ENCODE data around the gene TLX1.

TLX1 gene

GRCh38 chr10:101130984-101131961, at the start of gene TLX1:
Gene TLX1 (plus strand): TSS chr10:101131300. CDS start chr10:101131542, 242 bp downstream.
- DNase-seq, result no peak

- DNase-seq, result no peak
Measured at GRCh38 chr10:101085846-101086245, 45.3 kb upstream of the TLX1 start.

GRCh38 chr10:101087376-101087775, 43.7 kb upstream of the TLX1 start:
- DNase-seq, result no peak

GRCh38 chr10:101087965-101088364, 43.1 kb upstream of the TLX1 start:
- no peak for DNase-seq

GRCh38 chr10:101089520-101090299, 41.4 kb upstream of the TLX1 start:
- no peak for DNase-seq

GRCh38 chr10:101090597-101090996, 40.5 kb upstream of the TLX1 start:
- no peak for DNase-seq

GRCh38 chr10:101091546-101092290, 39.4 kb upstream of the TLX1 start:
- no peak for DNase-seq

GRCh38 chr10:101092881-101093354, 38.2 kb upstream of the TLX1 start:
- DNase-seq, result no peak

GRCh38 chr10:101094121-101094879, 36.8 kb upstream of the TLX1 start:
- no peak for DNase-seq

GRCh38 chr10:101095004-101095403, 36.1 kb upstream of the TLX1 start:
- no peak for DNase-seq

- peak; percentile 79 for DNase-seq
Measured at GRCh38 chr10:101095550-101096213, 35.4 kb upstream of the TLX1 start.

GRCh38 chr10:101096378-101096777, 34.7 kb upstream of the TLX1 start:
- no peak for DNase-seq

GRCh38 chr10:101097881-101098280, 33.2 kb upstream of the TLX1 start:
- DNase-seq, result no peak

- no peak for DNase-seq
Measured at GRCh38 chr10:101099901-101100300, 31.2 kb upstream of the TLX1 start.

GRCh38 chr10:101101372-101101881, 29.7 kb upstream of the TLX1 start:
- no peak for DNase-seq

GRCh38 chr10:101103430-101103829, 27.7 kb upstream of the TLX1 start:
- no peak for DNase-seq

- DNase-seq, result no peak
Measured at GRCh38 chr10:101106351-101106750, 24.7 kb upstream of the TLX1 start.

GRCh38 chr10:101107771-101108170, 23.3 kb upstream of the TLX1 start:
- DNase-seq, result no peak

GRCh38 chr10:101110856-101111523, 20.1 kb upstream of the TLX1 start:
- no peak for DNase-seq

GRCh38 chr10:101111547-101111946, 19.6 kb upstream of the TLX1 start:
- no peak for DNase-seq
